SK-N-SH (cell line): ENCODE data around the gene ANO9.

Experiments
- TCF12 ChIP-seq: IDR thresholded peaks from 2 replicates; pipeline ENCODE4 v1.4.0; 2012
- TF ChIP-seq, protein P1 (sequence below): fragments of 200-600 bp; sonication (generic); IDR thresholded peaks from 2 replicates; pipeline ENCODE4 v1.6.1; 2017; ENCODE audit warnings: antibody characterized with exemption, mild to moderate bottlenecking, moderate library complexity

DNA sequence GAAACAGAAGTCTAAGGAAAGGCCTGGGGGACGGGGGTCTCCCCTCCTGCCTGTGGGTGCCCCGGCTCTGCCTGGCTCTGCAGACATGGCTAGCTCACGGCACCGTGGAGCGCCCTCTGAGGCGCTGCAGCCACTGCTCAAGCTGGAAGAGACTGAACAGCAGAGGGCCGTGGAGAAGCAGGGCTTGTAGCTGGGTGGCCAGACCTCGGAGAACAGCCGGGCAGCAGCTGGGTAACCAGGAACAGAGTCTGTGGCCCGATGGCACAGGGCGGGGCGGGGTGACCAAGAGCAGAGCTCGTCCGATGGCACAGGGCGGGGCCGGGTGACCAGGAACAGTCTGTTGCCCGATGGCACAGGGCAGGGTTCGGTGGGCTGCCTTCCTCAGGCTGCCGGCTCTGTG is 47.2 kb upstream of the ANO9 start:
- TF ChIP-seq, protein P1, sequence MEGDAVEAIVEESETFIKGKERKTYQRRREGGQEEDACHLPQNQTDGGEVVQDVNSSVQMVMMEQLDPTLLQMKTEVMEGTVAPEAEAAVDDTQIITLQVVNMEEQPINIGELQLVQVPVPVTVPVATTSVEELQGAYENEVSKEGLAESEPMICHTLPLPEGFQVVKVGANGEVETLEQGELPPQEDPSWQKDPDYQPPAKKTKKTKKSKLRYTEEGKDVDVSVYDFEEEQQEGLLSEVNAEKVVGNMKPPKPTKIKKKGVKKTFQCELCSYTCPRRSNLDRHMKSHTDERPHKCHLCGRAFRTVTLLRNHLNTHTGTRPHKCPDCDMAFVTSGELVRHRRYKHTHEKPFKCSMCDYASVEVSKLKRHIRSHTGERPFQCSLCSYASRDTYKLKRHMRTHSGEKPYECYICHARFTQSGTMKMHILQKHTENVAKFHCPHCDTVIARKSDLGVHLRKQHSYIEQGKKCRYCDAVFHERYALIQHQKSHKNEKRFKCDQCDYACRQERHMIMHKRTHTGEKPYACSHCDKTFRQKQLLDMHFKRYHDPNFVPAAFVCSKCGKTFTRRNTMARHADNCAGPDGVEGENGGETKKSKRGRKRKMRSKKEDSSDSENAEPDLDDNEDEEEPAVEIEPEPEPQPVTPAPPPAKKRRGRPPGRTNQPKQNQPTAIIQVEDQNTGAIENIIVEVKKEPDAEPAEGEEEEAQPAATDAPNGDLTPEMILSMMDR = no peak
- no peak for TF ChIP-seq TCF12
